K562 (cell line): ENCODE data around the gene ST6GAL1.

ENCODE experiments used
- CHD1 ChIP-seq: fragments of 200-600 bp; sonication (generic); IDR thresholded peaks from one replicate; pipeline ENCODE4 v1.6.1; 2012; ENCODE audit warnings: mild to moderate bottlenecking, moderate library complexity, low read length, inconsistent platforms
- NR2F6 ChIP-seq: fragments of 450-650 bp; formaldehyde crosslinking; IDR thresholded peaks from 2 replicates; pipeline ENCODE4 v1.4.0; 2020; ENCODE audit warnings: mild to moderate bottlenecking
- SAFB2 ChIP-seq: fragments of 200-400 bp; formaldehyde crosslinking; IDR thresholded peaks from 2 replicates; pipeline ENCODE4 v1.6.1; 2018; ENCODE audit warnings: borderline replicate concordance, low read length, low read depth, moderate library complexity; ENCODE audit not compliant: severe bottlenecking
- TF ChIP-seq, protein P1 (sequence below): IDR thresholded peaks from 2 replicates; pipeline ENCODE4 v1.6.1; 2014; ENCODE audit warnings: antibody characterized with exemption
- TF ChIP-seq, protein P2 (sequence below): sonication (generic); formaldehyde crosslinking; IDR thresholded peaks from 2 replicates; pipeline ENCODE4 v1.4.0; 2020; ENCODE audit warnings: mild to moderate bottlenecking, missing genetic modification reagents
- TF ChIP-seq, protein P3 (sequence below), 3 experiments: IDR thresholded peaks in 2 of 3; conservative IDR thresholded peaks in 1 of 3; 2 replicates each; pipeline ENCODE4 v1.5.1; 2011 to 2012; ENCODE audit warnings: low read length in 3 of 3, mild to moderate bottlenecking in 3 of 3, control low read depth in 2 of 3, improper control_type of control experiment in 1 of 3, inconsistent platforms in 1 of 3, low read depth in 1 of 3, mixed read lengths in 1 of 3, moderate library complexity in 1 of 3; ENCODE audit not compliant: insufficient read depth in 2 of 3
- TF ChIP-seq, protein P4 (sequence below): IDR thresholded peaks from 2 replicates; pipeline ENCODE4 v1.6.1; 2012; ENCODE audit warnings: low read depth, low read length, improper control_type of control experiment, borderline replicate concordance

DNA sequence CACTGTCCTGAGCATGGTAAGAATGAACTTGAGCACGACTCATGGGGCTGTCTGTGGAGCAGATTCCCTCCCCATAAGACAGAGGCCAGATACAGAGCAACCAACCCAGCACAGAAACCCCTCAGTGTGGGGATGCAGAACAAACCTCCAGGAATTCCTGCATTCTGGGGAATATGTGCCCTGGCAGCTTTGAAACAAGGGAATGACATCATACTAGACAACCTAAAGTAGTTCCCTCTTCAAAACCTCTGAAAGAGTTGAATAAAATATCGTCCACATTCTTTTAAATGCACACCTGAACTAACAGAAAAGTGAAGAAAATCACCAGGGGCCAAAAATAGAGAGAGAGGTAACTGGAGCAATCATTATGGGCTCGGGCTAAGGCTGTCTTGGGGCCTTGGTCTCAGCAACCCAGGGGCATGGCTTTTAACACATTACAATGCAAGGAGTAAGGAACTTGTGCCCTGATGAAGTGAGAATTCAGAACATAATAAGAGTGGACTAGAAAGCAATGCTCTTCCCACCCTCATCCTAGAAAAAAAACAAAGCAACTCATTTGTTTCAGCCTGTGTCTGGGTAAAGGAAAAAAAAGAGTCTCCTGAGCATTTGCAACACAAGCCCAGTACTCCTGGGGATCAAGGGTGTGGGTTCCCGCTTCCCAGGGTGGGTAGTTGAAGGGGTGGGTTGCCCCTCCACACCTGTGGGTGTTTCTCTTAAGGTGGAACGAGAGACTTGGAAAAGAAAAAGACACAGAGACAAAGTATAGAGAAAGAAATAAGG lies 43.9 kb upstream of the ST6GAL1 start:
- TF ChIP-seq, protein P1, sequence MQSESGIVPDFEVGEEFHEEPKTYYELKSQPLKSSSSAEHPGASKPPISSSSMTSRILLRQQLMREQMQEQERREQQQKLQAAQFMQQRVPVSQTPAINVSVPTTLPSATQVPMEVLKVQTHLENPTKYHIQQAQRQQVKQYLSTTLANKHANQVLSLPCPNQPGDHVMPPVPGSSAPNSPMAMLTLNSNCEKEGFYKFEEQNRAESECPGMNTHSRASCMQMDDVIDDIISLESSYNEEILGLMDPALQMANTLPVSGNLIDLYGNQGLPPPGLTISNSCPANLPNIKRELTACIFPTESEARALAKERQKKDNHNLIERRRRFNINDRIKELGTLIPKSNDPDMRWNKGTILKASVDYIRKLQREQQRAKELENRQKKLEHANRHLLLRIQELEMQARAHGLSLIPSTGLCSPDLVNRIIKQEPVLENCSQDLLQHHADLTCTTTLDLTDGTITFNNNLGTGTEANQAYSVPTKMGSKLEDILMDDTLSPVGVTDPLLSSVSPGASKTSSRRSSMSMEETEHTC = no peak
- TF ChIP-seq, protein P2, sequence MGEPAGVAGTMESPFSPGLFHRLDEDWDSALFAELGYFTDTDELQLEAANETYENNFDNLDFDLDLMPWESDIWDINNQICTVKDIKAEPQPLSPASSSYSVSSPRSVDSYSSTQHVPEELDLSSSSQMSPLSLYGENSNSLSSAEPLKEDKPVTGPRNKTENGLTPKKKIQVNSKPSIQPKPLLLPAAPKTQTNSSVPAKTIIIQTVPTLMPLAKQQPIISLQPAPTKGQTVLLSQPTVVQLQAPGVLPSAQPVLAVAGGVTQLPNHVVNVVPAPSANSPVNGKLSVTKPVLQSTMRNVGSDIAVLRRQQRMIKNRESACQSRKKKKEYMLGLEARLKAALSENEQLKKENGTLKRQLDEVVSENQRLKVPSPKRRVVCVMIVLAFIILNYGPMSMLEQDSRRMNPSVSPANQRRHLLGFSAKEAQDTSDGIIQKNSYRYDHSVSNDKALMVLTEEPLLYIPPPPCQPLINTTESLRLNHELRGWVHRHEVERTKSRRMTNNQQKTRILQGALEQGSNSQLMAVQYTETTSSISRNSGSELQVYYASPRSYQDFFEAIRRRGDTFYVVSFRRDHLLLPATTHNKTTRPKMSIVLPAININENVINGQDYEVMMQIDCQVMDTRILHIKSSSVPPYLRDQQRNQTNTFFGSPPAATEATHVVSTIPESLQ (CRISPR knock-in tag) = no peak
- TF ChIP-seq NR2F6 (CRISPR knock-in tag) = no peak
- TF ChIP-seq, protein P3, sequence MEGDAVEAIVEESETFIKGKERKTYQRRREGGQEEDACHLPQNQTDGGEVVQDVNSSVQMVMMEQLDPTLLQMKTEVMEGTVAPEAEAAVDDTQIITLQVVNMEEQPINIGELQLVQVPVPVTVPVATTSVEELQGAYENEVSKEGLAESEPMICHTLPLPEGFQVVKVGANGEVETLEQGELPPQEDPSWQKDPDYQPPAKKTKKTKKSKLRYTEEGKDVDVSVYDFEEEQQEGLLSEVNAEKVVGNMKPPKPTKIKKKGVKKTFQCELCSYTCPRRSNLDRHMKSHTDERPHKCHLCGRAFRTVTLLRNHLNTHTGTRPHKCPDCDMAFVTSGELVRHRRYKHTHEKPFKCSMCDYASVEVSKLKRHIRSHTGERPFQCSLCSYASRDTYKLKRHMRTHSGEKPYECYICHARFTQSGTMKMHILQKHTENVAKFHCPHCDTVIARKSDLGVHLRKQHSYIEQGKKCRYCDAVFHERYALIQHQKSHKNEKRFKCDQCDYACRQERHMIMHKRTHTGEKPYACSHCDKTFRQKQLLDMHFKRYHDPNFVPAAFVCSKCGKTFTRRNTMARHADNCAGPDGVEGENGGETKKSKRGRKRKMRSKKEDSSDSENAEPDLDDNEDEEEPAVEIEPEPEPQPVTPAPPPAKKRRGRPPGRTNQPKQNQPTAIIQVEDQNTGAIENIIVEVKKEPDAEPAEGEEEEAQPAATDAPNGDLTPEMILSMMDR (IDR thresholded peaks at IDR 0.05 in 2 of 3, conservative IDR thresholded peaks at IDR 0.05 in 1 of 3; ENCODE audit: insufficient read depth in 2 of 3, low read depth in 1 of 3, low read length in 3 of 3) = no peak
- no peak for TF ChIP-seq CHD1
- TF ChIP-seq SAFB2 = no peak
- TF ChIP-seq, protein P4, sequence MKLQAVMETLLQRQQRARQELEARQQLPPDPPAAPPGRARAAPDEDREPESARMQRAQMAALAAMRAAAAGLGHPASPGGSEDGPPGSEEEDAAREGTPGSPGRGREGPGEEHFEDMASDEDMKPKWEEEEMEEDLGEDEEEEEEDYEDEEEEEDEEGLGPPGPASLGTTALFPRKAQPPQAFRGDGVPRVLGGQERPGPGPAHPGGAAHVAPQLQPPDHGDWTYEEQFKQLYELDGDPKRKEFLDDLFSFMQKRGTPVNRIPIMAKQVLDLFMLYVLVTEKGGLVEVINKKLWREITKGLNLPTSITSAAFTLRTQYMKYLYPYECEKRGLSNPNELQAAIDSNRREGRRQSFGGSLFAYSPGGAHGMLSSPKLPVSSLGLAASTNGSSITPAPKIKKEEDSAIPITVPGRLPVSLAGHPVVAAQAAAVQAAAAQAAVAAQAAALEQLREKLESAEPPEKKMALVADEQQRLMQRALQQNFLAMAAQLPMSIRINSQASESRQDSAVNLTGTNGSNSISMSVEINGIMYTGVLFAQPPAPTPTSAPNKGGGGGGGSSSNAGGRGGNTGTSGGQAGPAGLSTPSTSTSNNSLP = no peak
